GM12878 (cell line): ENCODE data around the gene SORBS2. TPM values are rescaled to one million over a fixed set of nuclear protein-coding genes. Genes with fewer than 3 reads are reported as not detected.

Experiments used
- ATAC-seq: fragments of 200-7000 bp; cut with Tn5 transposase; 3 replicates; pipeline ENCODE4 v1.9.1; 2020; ENCODE audit warnings: mild to moderate bottlenecking, moderate library complexity
- BruUV-seq: library from RNA; stranded (reverse); fragments of 400-500 nt; replicated peaks from 2 replicates; lab custom pipeline; 2021; lab: Mats Ljungman, UMichigan
- CTCF ChIA-PET: fragments of 300-600 bp; sonication (Branson Sonifier 250); formaldehyde crosslinking; extraction: SDS; loops from one replicate; lab custom pipeline; 2021; ENCODE audit warnings: inconsistent platforms; lab: Yijun Ruan, JAX
- POLR2A ChIA-PET: fragments of 350-600 bp; formaldehyde crosslinking; extraction: SDS; loops from one replicate; lab custom pipeline; 2021; ENCODE audit warnings: inconsistent platforms; lab: Charles Lee
- RAD21 ChIA-PET: fragments of 300-600 bp; sonication (Branson Sonifier 250); formaldehyde crosslinking; loops from one replicate; lab custom pipeline; 2023; ENCODE audit warnings: antibody characterized with exemption; ENCODE audit not compliant: unreplicated experiment; lab: Charles Lee
- SMC1A ChIA-PET: fragments of 300-600 bp; sonication (Branson Sonifier 250); formaldehyde crosslinking; loops from one replicate; lab custom pipeline; 2023; ENCODE audit not compliant: unreplicated experiment, uncharacterized antibody; lab: Charles Lee
- DNase-seq: peaks from one replicate; pipeline ENCODE4 v3.0.0-alpha.2; 2011; ENCODE audit warnings: low read depth, low spot score
- FAIRE-seq: peaks from 3 replicates; lab custom pipeline; 2011; peaks lifted over from hg19 to GRCh38; lab: Jason Lieb, UNC
- H2AFZ ChIP-seq: 2 replicates; pipeline ENCODE4 v1.6.0; 2011; ENCODE audit warnings: low read depth, low read length, control low read depth; ENCODE audit not compliant: control insufficient read depth
- H3K27ac ChIP-seq: 2 replicates; pipeline ENCODE4 v1.5.1; 2011; ENCODE audit warnings: control low read depth; ENCODE audit not compliant: control insufficient read depth, insufficient read depth
- H3K27me3 ChIP-seq, 2 experiments: replicated peaks in 1 of 2; 2 replicates each; pipeline versions ENCODE4 v1.6.0 to v1.6.1; 2011; ENCODE audit warnings: low read length in 1 of 2; ENCODE audit not compliant: control insufficient read depth in 2 of 2, insufficient read depth in 2 of 2
- H3K36me3 ChIP-seq, 2 experiments: 2 replicates each; pipeline ENCODE4 v1.5.1; 2011; ENCODE audit warnings: low read length in 1 of 2; ENCODE audit not compliant: control insufficient read depth in 2 of 2, insufficient read depth in 2 of 2
- H3K4me1 ChIP-seq: 2 replicates; pipeline ENCODE4 v1.6.1; 2011; ENCODE audit warnings: mild to moderate bottlenecking, low read length, moderate library complexity, mixed read lengths; ENCODE audit not compliant: control insufficient read depth, insufficient read depth
- H3K4me2 ChIP-seq: 2 replicates; pipeline ENCODE4 v1.6.0; 2011; ENCODE audit warnings: control low read depth; ENCODE audit not compliant: control insufficient read depth, insufficient read depth
- H3K4me3 ChIP-seq: fragments of 200-600 bp; sonication (generic); 2 replicates; pipeline ENCODE4 v1.5.1; 2016
- H3K79me2 ChIP-seq: 2 replicates; pipeline ENCODE4 v1.6.0; 2011; ENCODE audit warnings: low read length; ENCODE audit not compliant: control insufficient read depth, insufficient read depth
- H3K9ac ChIP-seq: 2 replicates; pipeline ENCODE4 v1.8.0; 2011; ENCODE audit warnings: low read length, control low read depth, mixed read lengths; ENCODE audit not compliant: control insufficient read depth, insufficient read depth
- H3K9me3 ChIP-seq: replicated peaks from 3 replicates; pipeline ENCODE4 v1.5.1; 2011; ENCODE audit warnings: mild to moderate bottlenecking, low read length; ENCODE audit not compliant: control insufficient read depth, insufficient read depth
- H4K20me1 ChIP-seq: 2 replicates; pipeline ENCODE4 v1.6.0; 2011; ENCODE audit not compliant: control insufficient read depth, insufficient read depth
- CBFB ChIP-seq: IDR thresholded peaks from 2 replicates; pipeline ENCODE4 v1.6.1; 2016; ENCODE audit warnings: antibody characterized with exemption, low read depth
- CBX5 ChIP-seq: sonication (generic); IDR thresholded peaks from 2 replicates; pipeline ENCODE4 v1.6.1; 2016; ENCODE audit warnings: low read depth, moderate library complexity, mild to moderate bottlenecking, inconsistent platforms
- E2F4 ChIP-seq: IDR thresholded peaks from 2 replicates; pipeline ENCODE4 v1.6.1; 2012; ENCODE audit warnings: low read depth, low read length, improper control_type of control experiment
- EP300 ChIP-seq, 2 experiments: fragments of 150-350 bp in 1 of 2; IDR thresholded peaks; 2 replicates each; pipeline ENCODE4 v1.6.1; 2011 to 2012; ENCODE audit warnings: low read depth in 2 of 2, low read length in 2 of 2, borderline replicate concordance in 1 of 2, improper control_type of control experiment in 1 of 2, inconsistent platforms in 1 of 2; ENCODE audit not compliant: control insufficient read depth in 1 of 2
- FOXK2 ChIP-seq: fragments of 450-650 bp; IDR thresholded peaks from 2 replicates; pipeline ENCODE4 v1.6.1; 2017; ENCODE audit warnings: mild to moderate bottlenecking, moderate library complexity
- IKZF1 ChIP-seq: fragments of 450-650 bp; conservative IDR thresholded peaks from 2 replicates; pipeline ENCODE4 v1.6.1; 2017; ENCODE audit warnings: antibody characterized with exemption, mild to moderate bottlenecking
- IRF5 ChIP-seq: fragments of 450-650 bp; IDR thresholded peaks from 2 replicates; pipeline ENCODE4 v1.6.1; 2017; ENCODE audit warnings: borderline replicate concordance
- MEF2A ChIP-seq: IDR thresholded peaks from 2 replicates; pipeline ENCODE4 v1.6.1; 2011; ENCODE audit warnings: low read depth, mild to moderate bottlenecking, low read length, moderate library complexity; ENCODE audit not compliant: insufficient read depth
- MTA2 ChIP-seq: fragments of 450-650 bp; IDR thresholded peaks from 2 replicates; pipeline ENCODE4 v1.6.1; 2016; ENCODE audit warnings: low read depth, mild to moderate bottlenecking, moderate library complexity
- MTA3 ChIP-seq: IDR thresholded peaks from 2 replicates; pipeline ENCODE4 v1.6.1; 2012; ENCODE audit warnings: low read length, inconsistent platforms, borderline replicate concordance
- NBN ChIP-seq: fragments of 450-650 bp; IDR thresholded peaks from 2 replicates; pipeline ENCODE4 v1.6.1; 2016
- NFIC ChIP-seq: IDR thresholded peaks from 2 replicates; pipeline ENCODE4 v1.6.1; 2012; ENCODE audit warnings: low read depth, mild to moderate bottlenecking, inconsistent platforms, low read length, moderate library complexity
- NRF1 ChIP-seq: conservative IDR thresholded peaks from 2 replicates; pipeline ENCODE4 v1.6.1; 2011; ENCODE audit warnings: mild to moderate bottlenecking, low read depth, low read length, improper control_type of control experiment
- SIX5 ChIP-seq: IDR thresholded peaks from 2 replicates; pipeline ENCODE4 v1.6.1; 2011; ENCODE audit warnings: mild to moderate bottlenecking, low read depth, low read length, moderate library complexity; ENCODE audit not compliant: severe bottlenecking
- SKIL ChIP-seq: fragments of 450-650 bp; IDR thresholded peaks from 2 replicates; pipeline ENCODE4 v1.6.1; 2017; ENCODE audit warnings: mild to moderate bottlenecking, low read depth, inconsistent platforms; ENCODE audit not compliant: poor library complexity, severe bottlenecking
- ZBTB33 ChIP-seq: fragments of 450-650 bp; IDR thresholded peaks from 2 replicates; pipeline ENCODE4 v1.6.1; 2017; ENCODE audit warnings: mild to moderate bottlenecking
- ZNF207 ChIP-seq: fragments of 450-650 bp; IDR thresholded peaks from 2 replicates; pipeline ENCODE4 v1.6.1; 2014; ENCODE audit warnings: antibody characterized with exemption, mild to moderate bottlenecking, borderline replicate concordance
- ZNF274 ChIP-seq: IDR thresholded peaks from one replicate; pipeline ENCODE4 v1.8.0; 2011; ENCODE audit not compliant: insufficient read length, insufficient read depth
- WGBS: methylation state at CpG from one replicate; pipeline ENCODE4 v1.1.6; 2016; ENCODE audit warnings: low lambda C conversion rate; ENCODE audit not compliant: insufficient replicate concordance, insufficient coverage; ENCODE audit errors: missing lambda C conversion rate; 5-methylcytosine and 5-hydroxymethylcytosine counted together
- in situ Hi-C: fragments of 300-500 bp; cut with MboI; formaldehyde crosslinking; loops from 9 replicates; pipeline ENCODE4 v1.14.3; 2018; ENCODE audit warnings: mixed read lengths
- intact Hi-C: fragments of 100-400 bp; cut with micrococcal nuclease; formaldehyde crosslinking; loops from one replicate; pipeline ENCODE4 v1.14.2; 2022; ENCODE audit not compliant: unreplicated experiment
- polyA plus RNA-seq, 11 experiments: library from polyadenylated mRNA; depleted of rRNA in 4 of 11; unstranded in 6 of 11; stranded (reverse) in 5 of 11; fragments of >200 nt; fragmentation: Nextera tagmentation in 4 of 11; fragmentation: Illumina TruSeq in 1 of 11; extraction: Ambion mirVana in 4 of 11; extraction: Trizol in 1 of 11; gene quantifications; 1 replicate in 1 of 11; 2 replicates in 10 of 11; pipeline versions ENCODE4 v1.2.1 to v1.2.3, GENCODE V29; 2011 to 2016; ENCODE audit warnings: inconsistent platforms in 2 of 11, missing spikeins in 2 of 11, low read depth in 1 of 11
- total RNA-seq, 4 experiments: library from RNA; depleted of rRNA in 3 of 4; stranded (reverse); fragments of >200 nt in 3 of 4; fragmentation: Illumina TruSeq in 1 of 4; extraction: Trizol in 1 of 4; gene quantifications; 2 replicates each; pipeline versions ENCODE4 v1.2.1 to v1.2.3, GENCODE V29; 2013 to 2021

SORBS2 gene
- total and polyA plus RNA-seq, 10 of the 15 experiments (the other 5 are each of a cell fraction or from before 2014, with no cell fraction given), result 0.06 to 3.0 (median 0.79) TPM

GRCh38 chr4:185845966-185846365 is 34.0 kb upstream of the SORBS2 start (continued):
- no peak for TF ChIP-seq SKIL
- no peak for TF ChIP-seq CBFB
- TF ChIP-seq MTA2, result no peak
- no peak for TF ChIP-seq NFIC
- TF ChIP-seq SIX5, result no peak

- 0 out of 4 replicates have a peak, but pooled peaks cover 0 to 2% of the 10 kb centered on the region in 2 experiments for H3K27me3 ChIP-seq
- no peak overlapping the region for H3K4me2 ChIP-seq
- RAD21 ChIA-PET, result no interaction called here
- H3K9me3 ChIP-seq, result no peaks in the 10 kb centered on the region
- no peaks in the 10 kb centered on the region for H3K79me2 ChIP-seq
- DNase-seq, result no peak
- no TSS peak for BruUV-seq
- 75% methylated on average over 2 of the region's 2 CpGs for WGBS
- FAIRE-seq, result no peak
- POLR2A ChIA-PET, result no interaction called here
- ATAC-seq, result no peak
- intact Hi-C loops, result no loop called here
- in situ Hi-C loops, result no loop called here
- no peak overlapping the region for H2AFZ ChIP-seq
- no peak overlapping the region for H3K4me3 ChIP-seq
- no peak overlapping the region for H3K27ac ChIP-seq
- H3K36me3 ChIP-seq, result no peaks in the 10 kb centered on the region
- CTCF ChIA-PET, result no interaction called here
- H3K4me1 ChIP-seq, result no peaks in the 10 kb centered on the region
- H4K20me1 ChIP-seq, result no peaks in the 10 kb centered on the region
- no peak overlapping the region for H3K9ac ChIP-seq
- SMC1A ChIA-PET, result no interaction called here
- no peak for TF ChIP-seq ZBTB33
- no peak for TF ChIP-seq IRF5
- TF ChIP-seq ZNF274, result no peak
- TF ChIP-seq IKZF1, result no peak
- no peak for TF ChIP-seq ZNF207
- no peak for TF ChIP-seq NBN
- TF ChIP-seq NRF1, result no peak
- no peak for TF ChIP-seq MTA2
- no peak for TF ChIP-seq MTA3
- no peak for TF ChIP-seq E2F4
- TF ChIP-seq EP300 (IDR thresholded peaks at IDR 0.05; ENCODE audit: borderline replicate concordance in 1 of 2, control insufficient read depth in 1 of 2, low read depth in 2 of 2, low read length in 2 of 2), result no peak
- no peak for TF ChIP-seq CBX5
- TF ChIP-seq MEF2A, result no peak
- no peak for TF ChIP-seq FOXK2
Measured at GRCh38 chr4:185841451-185841850, 29.5 kb upstream of the SORBS2 start.
